Testis (tissue), 2 donors: ENCODE measurements around the gene ASB18.

ENCODE experiments used
- CTCF ChIP-seq, 3 experiments: fragments of 450-650 bp in 2 of 3; fragments of 200-600 bp in 1 of 3; sonication (generic) in 1 of 3; IDR thresholded peaks; one replicate each; pipeline ENCODE4 v1.5.1; 2016 to 2019; ENCODE audit warnings: antibody characterized with exemption in 3 of 3, mild to moderate bottlenecking in 2 of 3, moderate library complexity in 1 of 3
- POLR2A ChIP-seq: fragments of 450-650 bp; IDR thresholded peaks from one replicate; pipeline ENCODE4 v1.6.1; 2017; ENCODE audit warnings: antibody characterized with exemption, mild to moderate bottlenecking, moderate library complexity

GRCh38 chr2:236169151-236169721 is 95.0 kb downstream of the ASB18 start:
- no peak for TF ChIP-seq CTCF (IDR thresholded peaks at IDR 0.05)
- TF ChIP-seq POLR2A = no peak
